Measurements from ENCODE around the gene EPHA3. TPM values are rescaled to one million over a fixed set of nuclear protein-coding genes. Genes with fewer than 3 reads are reported as not detected.

Gene EPHA3
- total and polyA plus RNA-seq, 2 donors (not counting 3 experiments of a cell fraction or from before 2014, with no cell fraction given), result not detected

DNA sequence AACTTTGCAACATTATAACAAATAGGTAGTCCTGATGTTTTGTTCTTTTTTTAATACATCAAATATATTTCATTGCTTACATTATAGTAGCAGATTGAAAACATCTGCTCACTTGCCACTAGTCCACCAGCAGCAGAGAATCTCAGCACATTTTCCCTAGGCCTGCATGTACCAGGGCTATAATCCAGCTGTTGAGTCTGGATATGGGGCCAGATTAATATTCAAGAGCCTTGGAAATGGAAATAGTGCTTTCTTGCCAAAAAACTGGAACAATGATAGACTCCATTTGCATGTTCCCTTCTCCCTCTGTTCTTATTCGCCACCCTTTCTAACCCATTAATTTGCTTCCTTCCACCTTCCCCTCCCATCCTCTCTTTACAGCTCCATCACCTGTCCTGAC is 288.0 kb downstream of the EPHA3 start:
- no peaks in the 10 kb centered on the region for H3K9me1 ChIP-seq (replicated peaks; ENCODE audit: control insufficient read depth, extremely low read depth, insufficient read depth, low read length)
- FAIRE-seq (no peak), DNase-seq (ENCODE audit: low read depth, low spot score) (no peak)
- no peaks in the 10 kb centered on the region for H3K4me1 ChIP-seq (ENCODE audit: control insufficient read depth, extremely low read depth, insufficient read depth, low read length)
- H3K9me3 ChIP-seq (replicated peaks; ENCODE audit: control insufficient read depth, insufficient read depth, low read length), result peaks cover 3% of the 10 kb centered on the region
- no peak overlapping the region for H3K4me3 ChIP-seq (replicated peaks in 1 of 3; ENCODE audit: insufficient read depth in 1 of 3, low read depth in 1 of 3, low read length in 3 of 3)
- H2AFZ ChIP-seq (ENCODE audit: low read depth, low read length), result no peak overlapping the region
- no peak overlapping the region for H3K27ac ChIP-seq (ENCODE audit: insufficient read depth, low read depth, low read length)
- H3K27me3 ChIP-seq (ENCODE audit: control insufficient read depth in 2 of 2, insufficient read depth in 2 of 2, low read length in 2 of 2), result no peaks in the 10 kb centered on the region
- ChIA-PET CTCF (no interaction called here), POLR2A (no interaction called here)
- TF ChIP-seq MYC (IDR thresholded peaks at IDR 0.05; ENCODE audit: low read depth, low read length), result no peak
- TF ChIP-seq POLR2AphosphoS5 (IDR thresholded peaks at IDR 0.05; ENCODE audit: insufficient read depth, low read depth, low read length), result no peak
- TF ChIP-seq, protein P1, sequence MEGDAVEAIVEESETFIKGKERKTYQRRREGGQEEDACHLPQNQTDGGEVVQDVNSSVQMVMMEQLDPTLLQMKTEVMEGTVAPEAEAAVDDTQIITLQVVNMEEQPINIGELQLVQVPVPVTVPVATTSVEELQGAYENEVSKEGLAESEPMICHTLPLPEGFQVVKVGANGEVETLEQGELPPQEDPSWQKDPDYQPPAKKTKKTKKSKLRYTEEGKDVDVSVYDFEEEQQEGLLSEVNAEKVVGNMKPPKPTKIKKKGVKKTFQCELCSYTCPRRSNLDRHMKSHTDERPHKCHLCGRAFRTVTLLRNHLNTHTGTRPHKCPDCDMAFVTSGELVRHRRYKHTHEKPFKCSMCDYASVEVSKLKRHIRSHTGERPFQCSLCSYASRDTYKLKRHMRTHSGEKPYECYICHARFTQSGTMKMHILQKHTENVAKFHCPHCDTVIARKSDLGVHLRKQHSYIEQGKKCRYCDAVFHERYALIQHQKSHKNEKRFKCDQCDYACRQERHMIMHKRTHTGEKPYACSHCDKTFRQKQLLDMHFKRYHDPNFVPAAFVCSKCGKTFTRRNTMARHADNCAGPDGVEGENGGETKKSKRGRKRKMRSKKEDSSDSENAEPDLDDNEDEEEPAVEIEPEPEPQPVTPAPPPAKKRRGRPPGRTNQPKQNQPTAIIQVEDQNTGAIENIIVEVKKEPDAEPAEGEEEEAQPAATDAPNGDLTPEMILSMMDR (IDR thresholded peaks at IDR 0.05; ENCODE audit: extremely low read depth in 1 of 2, insufficient read depth in 1 of 2, low read depth in 1 of 2, low read length in 2 of 2), result no peak
- TF ChIP-seq POLR2A (IDR thresholded peaks at IDR 0.05; ENCODE audit: low read depth, low read length), result no peak
- TF ChIP-seq JUN (IDR thresholded peaks at IDR 0.05; ENCODE audit: borderline replicate concordance, insufficient read depth, insufficient read length, low read depth), result no peak
- no peak overlapping the region for H3K9ac ChIP-seq (replicated peaks; ENCODE audit: extremely low read depth, insufficient read depth, low read length)
- no TSS peak for BruUV-seq (replicated peaks)
- H3K36me3 ChIP-seq (ENCODE audit: control insufficient read depth in 2 of 2, extremely low read depth in 1 of 2, insufficient read depth in 2 of 2, low read length in 2 of 2), result no peaks in the 10 kb centered on the region
- H3K4me2 ChIP-seq (ENCODE audit: insufficient read depth, low read length), result no peak overlapping the region
- no peaks in the 10 kb centered on the region for H3K79me2 ChIP-seq (ENCODE audit: control insufficient read depth, insufficient read depth, low read length)
- dilution Hi-C loops (cut with MboI; ENCODE audit: extremely low pct_ligation_motif_present, low sequenced_read_pairs) (no loop called here), intact Hi-C loops (cut with micrococcal nuclease) (no loop called here)
- H4K20me1 ChIP-seq (replicated peaks; ENCODE audit: control insufficient read depth, extremely low read depth, insufficient read depth, low read length), result no peaks in the 10 kb centered on the region

DNA sequence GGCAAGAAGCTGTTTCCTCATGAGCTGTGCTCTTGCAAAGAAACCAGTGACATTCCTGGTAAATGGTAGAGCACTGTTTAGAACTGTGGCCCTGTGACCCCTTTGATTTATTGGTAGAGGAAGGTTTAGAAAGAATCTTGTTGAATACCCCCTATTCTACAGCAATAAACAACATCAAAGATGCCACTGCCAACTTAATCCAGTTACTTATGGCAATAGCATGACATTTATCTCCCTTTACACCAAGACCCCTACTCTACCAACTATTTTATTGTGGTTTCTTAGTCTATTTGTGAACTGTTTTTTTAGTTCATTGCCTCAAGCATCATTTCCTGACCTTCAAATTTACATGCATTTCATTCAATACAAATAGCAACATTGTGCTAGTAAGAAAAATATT is 288.6 kb downstream of the EPHA3 start:
- Histone ChIP-seq H3K36me3 (ENCODE audit: control insufficient read depth in 2 of 2, extremely low read depth in 1 of 2, insufficient read depth in 2 of 2, low read length in 2 of 2) (no peaks in the 10 kb centered on the region), H4K20me1 (replicated peaks; ENCODE audit: control insufficient read depth, extremely low read depth, insufficient read depth, low read length) (no peaks in the 10 kb centered on the region), H3K27me3 (ENCODE audit: control insufficient read depth in 2 of 2, insufficient read depth in 2 of 2, low read length in 2 of 2) (no peaks in the 10 kb centered on the region), H3K4me3 (replicated peaks in 1 of 3; ENCODE audit: insufficient read depth in 1 of 3, low read depth in 1 of 3, low read length in 3 of 3) (no peak overlapping the region), H3K9me3 (replicated peaks; ENCODE audit: control insufficient read depth, insufficient read depth, low read length) (peaks cover 3% of the 10 kb centered on the region), H3K4me2 (ENCODE audit: insufficient read depth, low read length) (no peak overlapping the region), H3K27ac (ENCODE audit: insufficient read depth, low read depth, low read length) (no peak overlapping the region), H3K79me2 (ENCODE audit: control insufficient read depth, insufficient read depth, low read length) (no peaks in the 10 kb centered on the region), H3K9ac (replicated peaks; ENCODE audit: extremely low read depth, insufficient read depth, low read length) (no peak overlapping the region), H3K9me1 (replicated peaks; ENCODE audit: control insufficient read depth, extremely low read depth, insufficient read depth, low read length) (no peaks in the 10 kb centered on the region), H3K4me1 (ENCODE audit: control insufficient read depth, extremely low read depth, insufficient read depth, low read length) (no peaks in the 10 kb centered on the region), H2AFZ (ENCODE audit: low read depth, low read length) (no peak overlapping the region)
- no peak for DNase-seq (ENCODE audit: low read depth, low spot score)
- dilution Hi-C loops (cut with MboI; ENCODE audit: extremely low pct_ligation_motif_present, low sequenced_read_pairs), result no loop called here
- POLR2A ChIA-PET, result no interaction called here
- TF ChIP-seq POLR2A (IDR thresholded peaks at IDR 0.05; ENCODE audit: low read depth, low read length), result no peak
- TF ChIP-seq FOS (IDR thresholded peaks at IDR 0.05; ENCODE audit: borderline replicate concordance, insufficient read depth, low read length), result no peak
- TF ChIP-seq GATA2 (IDR thresholded peaks at IDR 0.05; ENCODE audit: insufficient read depth, insufficient read length, low read depth, low read length), result no peak
- no peak for TF ChIP-seq POLR2AphosphoS5 (IDR thresholded peaks at IDR 0.05; ENCODE audit: insufficient read depth, low read depth, low read length)
- TF ChIP-seq, protein P2, sequence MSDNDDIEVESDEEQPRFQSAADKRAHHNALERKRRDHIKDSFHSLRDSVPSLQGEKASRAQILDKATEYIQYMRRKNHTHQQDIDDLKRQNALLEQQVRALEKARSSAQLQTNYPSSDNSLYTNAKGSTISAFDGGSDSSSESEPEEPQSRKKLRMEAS (IDR thresholded peaks at IDR 0.05; ENCODE audit: insufficient read depth, insufficient read length), result no peak
- no peak for TF ChIP-seq MYC (IDR thresholded peaks at IDR 0.05; ENCODE audit: low read depth, low read length)
- TF ChIP-seq, protein P1 (IDR thresholded peaks at IDR 0.05; ENCODE audit: extremely low read depth in 1 of 2, insufficient read depth in 1 of 2, low read depth in 1 of 2, low read length in 2 of 2), result no peak
- no peak for TF ChIP-seq EZH2 (IDR thresholded peaks at IDR 0.05; ENCODE audit: borderline replicate concordance, low read depth, low read length, severe bottlenecking)
- no peak for TF ChIP-seq JUN (IDR thresholded peaks at IDR 0.05; ENCODE audit: borderline replicate concordance, insufficient read depth, insufficient read length, low read depth)
- intact Hi-C loops (cut with micrococcal nuclease), result no loop called here
- FAIRE-seq, result no peak
- CTCF ChIA-PET, result no interaction called here
- no TSS peak for BruUV-seq (replicated peaks)
